GM19452 (cell line): ENCODE data around the gene PSMD13.
A peak's percentile ranks its signal among the peaks of the same experiment; 100 is the strongest.

Source experiments
- ATAC-seq: cut with Tn5 transposase; IDR thresholded peaks from one replicate; pipeline ENCODE4 v1.9.1; 2021; ENCODE audit not compliant: unreplicated experiment

PSMD13 gene

DNA sequence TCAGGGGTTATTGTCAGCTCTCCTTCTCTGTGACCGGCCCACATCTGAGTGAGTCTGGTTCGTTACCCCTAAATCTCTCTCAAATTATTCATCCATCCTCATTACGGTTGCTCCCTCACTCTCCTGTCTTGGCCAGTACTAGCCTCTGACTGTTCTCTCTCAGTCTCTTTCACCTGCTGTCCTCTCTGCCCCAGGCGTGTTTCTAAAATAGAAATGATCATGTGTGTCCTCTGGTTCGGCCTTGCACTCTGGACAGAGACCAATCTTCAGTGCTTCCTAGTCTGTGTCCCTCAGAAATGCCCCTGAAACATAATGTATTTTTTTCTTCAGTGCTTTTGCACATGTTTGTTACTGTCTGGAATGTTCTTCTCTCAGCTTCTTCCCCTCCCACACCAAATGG, 4.9 kb downstream of the PSMD13 start:
- ATAC-seq: no peak

DNA sequence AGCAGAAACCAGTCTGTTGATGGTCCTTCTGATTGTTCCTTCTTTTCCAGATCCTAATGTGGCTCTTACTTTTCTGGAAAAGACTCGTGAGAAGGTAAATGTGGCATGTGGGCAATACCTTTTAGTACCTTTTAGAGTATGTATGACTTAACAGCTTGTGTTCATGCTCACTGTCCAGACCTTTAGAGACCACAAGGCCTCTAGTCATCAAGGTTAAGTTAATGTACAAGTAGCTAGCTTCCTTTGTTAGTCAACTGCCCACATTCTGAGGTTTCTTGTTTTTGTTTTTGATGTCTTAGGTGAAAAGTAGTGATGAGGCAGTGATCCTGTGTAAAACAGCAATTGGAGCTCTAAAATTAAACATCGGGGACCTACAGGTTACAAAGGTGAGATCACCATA, 7.6 kb downstream of the PSMD13 start:
- no peak for ATAC-seq

DNA sequence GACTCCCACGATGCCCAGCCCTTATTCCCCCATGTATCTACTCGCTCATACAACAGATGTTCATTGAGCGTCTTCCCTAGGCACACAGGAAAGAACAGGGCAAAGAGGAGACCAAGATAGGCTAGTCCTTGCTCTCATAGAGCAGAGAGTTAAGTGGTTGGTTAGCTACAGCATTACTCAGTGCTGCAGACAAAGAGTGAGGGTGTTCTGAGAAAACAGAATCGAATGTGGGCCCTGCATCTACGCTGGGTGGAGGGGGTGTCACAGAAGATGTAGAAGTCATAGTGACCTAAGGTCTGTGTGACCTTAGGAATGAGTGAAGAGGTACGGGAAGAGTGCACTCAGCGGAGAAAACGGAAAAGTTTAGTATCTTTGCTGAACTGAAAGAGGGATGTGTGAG, 12.3 kb downstream of the PSMD13 start:
- ATAC-seq: no peak

DNA sequence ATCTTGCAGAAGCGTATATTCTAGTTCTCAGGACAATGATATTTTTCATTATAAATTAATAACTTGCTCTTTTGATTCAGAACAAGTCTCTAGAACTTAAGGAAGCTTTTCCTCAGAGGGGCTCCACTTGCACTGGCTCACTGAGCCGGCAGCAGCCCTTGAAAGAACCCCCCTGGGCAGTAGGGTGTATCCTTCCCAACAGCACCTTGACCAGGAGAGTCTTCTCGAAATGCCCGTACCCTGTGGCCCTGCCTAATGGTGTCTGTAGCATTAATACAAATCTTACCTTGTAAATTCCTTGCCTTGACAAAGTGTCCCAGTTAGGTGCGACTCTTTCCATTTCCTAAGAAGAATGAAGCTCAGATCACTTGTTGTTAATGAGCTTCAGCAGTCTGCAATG, 13.5 kb downstream of the PSMD13 start:
- no peak for ATAC-seq

DNA sequence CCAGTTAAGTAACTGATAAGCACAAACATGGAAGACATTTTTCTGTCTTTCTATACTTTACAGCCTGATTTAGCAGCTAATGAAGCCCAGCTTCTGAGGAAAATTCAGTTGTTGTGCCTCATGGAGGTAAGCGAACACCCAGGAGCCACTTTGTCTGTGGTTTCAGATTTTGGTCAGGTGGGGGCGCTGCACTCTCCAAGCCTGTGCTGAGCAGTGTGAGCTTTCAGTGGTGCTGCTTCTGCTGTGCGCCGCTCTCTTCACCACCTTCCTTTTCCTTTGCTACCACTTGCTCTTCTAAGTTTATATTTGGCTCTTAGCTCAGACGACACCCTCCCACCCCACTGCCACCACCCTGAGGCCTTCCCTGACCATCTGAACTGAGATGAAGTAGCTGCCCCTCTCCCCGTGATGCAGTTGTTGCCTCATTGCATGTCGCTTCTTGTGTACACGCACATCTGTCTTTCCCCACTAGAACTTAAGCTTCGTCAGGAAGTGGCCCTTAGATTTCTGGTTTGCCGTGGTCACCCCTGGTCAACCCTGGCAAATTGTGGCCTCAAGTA, 14.0 kb downstream of the PSMD13 start:
- no peak for ATAC-seq

DNA sequence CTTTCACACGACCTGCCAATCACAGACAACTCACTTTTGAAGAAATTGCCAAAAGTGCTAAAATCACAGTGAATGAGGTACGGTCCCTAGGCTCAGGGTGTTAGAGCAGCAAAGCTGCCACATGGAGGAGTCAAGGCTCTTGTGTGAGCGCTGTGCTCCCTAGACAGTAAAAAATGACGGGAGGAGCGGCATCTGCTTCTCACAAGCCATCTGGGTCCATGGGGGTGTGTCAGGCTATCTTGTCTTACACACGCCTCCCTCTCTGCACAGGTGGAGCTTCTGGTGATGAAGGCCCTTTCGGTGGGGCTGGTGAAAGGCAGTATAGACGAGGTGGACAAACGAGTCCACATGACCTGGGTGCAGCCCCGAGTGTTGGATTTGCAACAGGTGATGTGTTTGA, 14.8 kb downstream of the PSMD13 start:
- ATAC-seq: no peak

DNA sequence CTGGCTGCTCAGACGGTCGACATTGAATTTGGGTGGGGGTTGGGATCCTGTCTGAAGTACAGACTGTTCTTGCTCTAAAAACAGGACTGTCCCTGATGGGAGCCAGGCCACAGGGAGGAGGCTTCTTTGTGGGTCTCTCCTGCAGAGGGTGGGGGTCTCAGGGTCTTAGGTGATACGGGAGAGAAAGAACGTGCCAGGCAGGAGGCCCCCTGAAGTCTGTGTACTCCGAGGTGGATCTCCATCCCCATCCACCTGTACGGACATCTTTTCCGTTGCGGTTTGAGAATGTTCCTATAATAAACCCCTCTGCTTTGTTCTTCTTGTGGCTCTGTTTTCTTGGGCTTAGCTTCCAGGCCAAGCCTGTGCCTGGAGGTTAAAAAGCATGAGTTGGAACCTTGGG, 15.9 kb downstream of the PSMD13 start:
- no peak for ATAC-seq

DNA sequence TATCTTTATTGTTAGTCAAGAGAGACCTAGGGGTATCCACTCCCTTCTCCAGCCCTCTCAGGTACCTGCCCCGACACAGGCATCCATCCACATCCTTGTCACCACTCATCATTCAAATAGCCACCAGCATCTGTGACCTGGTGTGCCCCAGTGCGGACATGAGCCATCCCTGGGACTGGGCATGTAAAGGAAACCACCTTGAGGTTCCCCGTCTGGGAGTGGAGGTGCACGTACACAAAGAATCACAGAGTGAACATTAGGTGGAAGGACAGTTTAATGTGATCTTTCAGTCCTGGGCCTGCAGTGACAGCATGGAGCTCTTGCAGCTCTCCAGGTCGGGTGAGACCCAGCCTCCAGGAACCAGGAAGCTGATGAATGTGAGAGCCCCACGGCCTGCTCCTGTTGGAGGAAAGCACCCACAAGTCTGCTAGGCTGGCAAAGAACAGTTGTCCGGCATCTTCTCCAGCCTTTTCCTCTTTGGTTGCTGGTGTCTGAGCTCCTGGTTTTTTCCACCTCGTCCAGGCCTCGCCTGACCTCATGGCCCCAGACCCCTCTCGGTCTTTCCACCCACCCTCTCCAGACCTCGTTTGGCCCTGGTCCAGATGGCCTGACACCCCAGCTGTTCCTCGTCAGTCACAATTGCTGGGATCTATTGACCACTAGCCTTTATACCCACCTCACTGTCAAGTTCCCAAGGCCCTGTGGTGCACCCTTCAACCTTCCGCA, 16.5 kb downstream of the PSMD13 start:
- ATAC-seq: no peak

DNA sequence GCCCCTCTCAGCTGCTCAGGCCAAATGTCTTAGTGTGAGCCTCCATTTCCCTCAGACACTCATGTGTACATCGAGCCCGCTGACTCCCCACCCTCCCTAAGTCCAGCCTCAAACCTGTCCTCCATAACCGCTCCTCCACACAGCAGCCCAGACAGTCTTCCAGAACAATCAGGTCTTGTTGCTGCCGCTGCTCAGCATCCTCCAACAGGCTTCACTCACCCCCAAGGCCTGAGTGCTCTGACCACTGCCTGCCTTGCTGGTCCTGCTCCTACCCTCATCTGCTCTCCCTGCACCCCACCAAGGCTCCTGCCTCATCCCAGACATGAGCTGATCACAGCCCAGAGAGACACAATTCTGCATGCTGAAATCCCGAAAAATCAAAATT, 17.1 kb downstream of the PSMD13 start:
- ATAC-seq: no peak

DNA sequence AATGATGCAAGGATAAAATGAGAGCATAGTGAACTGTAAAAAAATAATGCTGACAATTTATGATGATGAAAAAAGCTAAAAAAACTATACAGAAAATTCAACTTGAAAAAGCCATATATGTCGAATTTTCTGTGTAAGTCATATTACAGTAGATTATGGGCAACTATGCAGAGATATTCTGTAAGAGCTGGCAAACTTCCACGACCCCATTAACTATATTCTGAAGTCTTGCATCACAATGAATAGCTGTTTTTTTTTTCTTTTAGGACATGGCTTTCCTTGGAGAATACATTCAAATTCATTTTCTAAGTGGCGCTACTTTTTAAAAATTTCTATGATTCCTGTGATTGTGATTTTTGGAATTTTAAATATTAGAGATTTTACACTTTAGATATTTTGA, 18.4 kb downstream of the PSMD13 start:
- ATAC-seq: no peak

DNA sequence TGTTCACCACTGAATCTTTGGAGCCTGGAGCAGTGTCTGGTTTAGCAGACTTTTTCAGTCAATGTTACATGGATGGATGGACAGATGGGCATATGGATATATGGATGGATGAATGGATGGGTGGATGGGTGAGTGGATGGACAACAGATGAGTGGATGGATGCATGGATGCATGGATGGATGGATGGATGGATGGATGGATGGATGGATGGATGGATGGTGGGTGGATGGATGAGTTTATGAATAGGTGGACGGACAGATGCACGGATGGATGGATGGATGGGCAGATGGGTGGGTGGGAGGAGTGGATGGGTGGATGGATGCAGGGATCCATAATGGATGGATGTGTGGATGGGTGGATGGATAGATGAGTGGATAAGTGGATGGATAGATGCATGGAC, 19.0 kb downstream of the PSMD13 start:
- ATAC-seq: no peak

DNA sequence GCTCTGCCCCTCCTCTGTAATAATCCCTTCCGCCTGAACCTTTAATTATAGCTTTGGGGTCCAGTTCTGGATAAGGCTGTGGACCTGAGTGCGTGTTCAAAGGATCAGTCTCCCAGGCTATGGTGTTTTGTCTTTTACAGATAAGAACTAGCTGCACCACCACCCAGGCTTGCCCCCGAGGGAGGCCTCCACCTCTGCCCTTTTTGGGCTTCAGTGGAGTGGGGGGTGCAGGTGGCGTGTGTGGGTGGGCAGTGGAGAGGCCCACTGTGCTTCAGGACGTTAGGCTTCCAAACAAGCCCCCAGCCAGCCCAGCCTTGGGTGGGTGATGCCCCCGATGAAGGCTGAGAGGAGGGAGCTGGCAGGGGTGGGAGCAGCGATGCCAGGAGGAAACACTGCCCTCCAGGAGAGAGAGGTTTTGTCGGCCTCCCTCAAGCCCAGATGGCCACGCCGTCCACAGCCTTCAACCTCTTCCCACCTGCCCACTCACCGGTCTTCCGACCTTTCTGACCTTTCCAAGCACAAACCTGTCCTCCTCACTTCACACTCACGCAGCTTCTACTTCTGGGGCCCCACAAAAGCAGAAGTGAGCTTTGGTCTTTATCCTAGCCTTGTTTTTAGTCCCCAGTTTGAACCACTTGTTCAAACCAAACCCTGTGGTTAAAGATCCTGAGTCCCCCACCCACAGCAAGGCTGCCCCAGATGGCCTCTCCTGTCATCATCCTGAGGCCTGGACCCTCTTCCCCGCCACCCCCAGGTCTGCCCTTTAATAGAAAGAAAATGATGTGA, 20.4 kb downstream of the PSMD13 start:
- no peak for ATAC-seq

DNA sequence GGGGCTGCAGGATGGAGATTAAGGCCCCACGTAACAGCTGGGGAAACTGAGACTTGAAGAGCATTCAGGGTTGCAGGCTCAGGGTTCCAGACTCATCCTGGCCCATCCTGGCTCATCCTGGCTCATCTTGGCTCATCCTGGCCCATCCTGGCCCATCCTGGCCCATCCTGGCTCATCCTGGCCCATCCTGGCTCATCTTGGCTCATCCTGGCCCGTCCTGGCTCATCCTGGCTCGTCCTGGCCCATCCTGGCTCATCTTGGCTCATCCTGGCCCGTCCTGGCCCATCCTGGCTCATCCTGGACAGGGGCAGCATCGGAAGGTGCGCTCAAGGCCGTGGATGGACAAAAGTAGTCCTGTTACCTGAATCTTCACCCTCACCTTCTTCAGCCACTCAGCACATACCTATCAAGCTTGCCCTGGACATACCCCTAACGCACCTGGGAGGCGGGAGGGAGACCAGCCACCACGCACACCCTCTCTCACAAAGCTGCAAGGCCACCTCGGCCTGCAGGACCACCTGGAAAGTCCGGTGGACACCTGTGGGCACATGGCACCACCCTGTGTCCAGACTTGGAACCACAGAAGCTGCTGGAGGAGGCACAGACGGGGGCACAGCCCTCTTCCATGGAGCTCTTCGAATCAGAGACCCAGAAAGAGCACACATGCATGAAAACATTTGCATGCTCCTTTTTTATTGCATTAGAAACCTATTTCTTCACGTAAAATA, 21.2 kb downstream of the PSMD13 start:
- no peak for ATAC-seq

DNA sequence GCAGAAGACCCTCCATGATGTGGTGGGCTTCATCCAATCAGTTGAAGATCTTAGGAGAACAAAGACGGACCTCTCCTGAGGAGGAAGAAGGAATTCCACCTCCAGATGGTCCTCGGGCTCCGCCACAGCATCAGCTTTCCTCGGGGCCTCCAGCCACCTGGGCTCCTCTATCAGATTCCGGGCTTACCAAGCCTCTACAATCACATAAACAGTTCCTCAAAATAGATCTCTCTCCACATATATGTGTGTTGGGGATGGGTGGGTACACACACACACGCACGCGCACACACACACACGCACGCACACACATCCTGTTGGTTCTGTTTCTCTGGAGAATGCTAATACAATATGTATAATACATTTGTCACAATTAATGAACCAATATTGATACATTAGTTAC, 22.6 kb downstream of the PSMD13 start:
- ATAC-seq: no peak

DNA sequence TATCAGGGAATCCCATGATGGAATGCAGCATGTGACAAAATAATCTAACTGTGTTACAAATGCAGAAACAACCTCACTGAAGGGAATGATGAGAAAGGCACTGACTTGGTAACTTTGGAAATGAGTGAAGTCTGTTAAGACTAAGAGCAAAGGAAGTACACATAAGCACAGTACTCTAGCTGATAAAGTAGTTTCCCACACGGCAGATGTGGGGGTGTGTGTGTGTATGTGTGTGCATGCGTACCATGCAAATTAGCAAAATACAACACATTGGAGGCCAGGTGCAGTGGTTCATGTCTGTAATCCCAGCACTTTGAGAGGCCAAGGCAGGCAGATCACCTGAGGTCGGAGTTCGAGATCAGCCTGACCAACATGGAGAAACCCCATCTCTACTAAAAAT, 24.8 kb downstream of the PSMD13 start:
- ATAC-seq: no peak

DNA sequence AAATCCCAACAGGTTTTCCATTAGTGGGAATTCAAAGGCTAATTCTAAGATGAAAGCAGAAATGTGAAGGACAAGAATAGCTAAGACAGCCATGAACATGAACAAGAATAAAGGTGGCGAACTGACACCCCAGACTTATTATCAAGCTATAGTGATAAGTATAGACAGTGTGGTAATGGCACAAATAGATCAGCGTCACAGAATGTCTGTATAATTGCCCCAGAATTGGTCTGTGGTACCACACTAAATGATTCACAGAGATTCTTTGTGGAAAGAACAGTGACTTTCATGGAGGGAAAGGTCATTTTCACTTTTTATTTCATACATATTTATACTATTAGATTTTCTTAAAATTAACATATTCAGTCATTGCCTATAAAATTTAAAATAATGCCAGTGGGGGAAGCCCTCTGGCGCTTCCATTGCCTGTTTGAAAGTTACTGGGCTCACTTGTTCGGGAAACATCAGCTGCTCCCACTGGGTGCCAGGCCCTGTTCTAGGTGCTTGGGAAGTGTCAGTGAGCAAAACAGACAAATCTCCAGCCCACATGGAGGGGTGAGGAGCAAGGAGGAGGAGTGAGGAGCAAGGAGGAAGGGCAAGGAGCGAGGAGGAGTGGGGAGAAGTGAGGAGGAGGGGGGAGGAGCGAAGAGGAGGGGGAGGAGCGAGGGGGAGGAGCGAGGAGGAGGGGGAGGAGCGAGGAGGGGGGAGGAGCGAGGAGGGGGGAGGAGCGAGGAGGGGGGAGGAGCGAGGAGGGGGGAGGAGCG, 30.1 kb downstream of the PSMD13 start:
- no peak for ATAC-seq

DNA sequence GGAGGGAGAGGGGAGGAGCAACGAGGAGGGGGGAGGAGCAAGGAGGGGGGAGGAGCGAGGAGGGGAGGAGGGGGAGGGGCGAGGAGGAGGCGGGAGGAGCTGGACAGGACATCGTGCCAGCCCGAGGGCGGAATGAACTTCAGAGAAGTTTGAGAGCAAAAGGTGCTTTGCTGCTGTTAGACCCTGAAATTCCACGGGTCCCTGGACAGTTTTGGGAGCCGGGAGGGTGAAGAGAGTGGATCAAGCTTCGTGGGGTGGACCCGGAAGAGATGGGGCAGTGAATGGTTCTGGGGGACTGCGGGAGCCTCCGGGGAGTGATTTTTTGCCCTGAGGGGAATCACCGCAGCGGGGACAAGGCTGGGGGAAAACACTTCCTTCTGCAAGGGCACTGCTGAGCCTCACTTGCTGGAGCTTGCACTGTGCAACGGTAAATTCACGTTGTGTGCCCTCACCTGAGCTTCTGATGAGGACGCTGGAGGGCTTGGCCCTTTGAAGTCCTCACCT, 30.8 kb downstream of the PSMD13 start:
- ATAC-seq: no peak

DNA sequence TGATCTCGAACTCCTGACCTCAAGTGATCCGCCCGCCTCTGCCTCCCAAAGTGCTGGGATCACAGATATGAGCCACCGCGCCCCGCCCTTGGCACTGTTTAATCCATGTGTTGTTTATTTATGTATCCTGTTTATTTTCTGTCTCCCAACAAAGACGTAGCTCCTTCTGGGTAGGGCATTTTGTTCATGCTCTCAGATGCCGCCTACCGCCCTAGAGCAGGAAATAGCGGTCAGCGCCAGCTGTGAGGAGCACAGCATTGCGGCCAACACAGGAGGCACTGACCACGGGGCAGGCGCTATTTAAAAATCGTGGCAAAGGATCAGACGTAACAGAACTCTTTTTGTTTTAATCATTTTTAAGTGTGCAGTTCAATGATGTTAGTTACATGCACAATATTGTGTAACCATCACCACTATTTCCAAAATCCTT, 32.0 kb downstream of the PSMD13 start:
- ATAC-seq: peak; percentile 46

DNA sequence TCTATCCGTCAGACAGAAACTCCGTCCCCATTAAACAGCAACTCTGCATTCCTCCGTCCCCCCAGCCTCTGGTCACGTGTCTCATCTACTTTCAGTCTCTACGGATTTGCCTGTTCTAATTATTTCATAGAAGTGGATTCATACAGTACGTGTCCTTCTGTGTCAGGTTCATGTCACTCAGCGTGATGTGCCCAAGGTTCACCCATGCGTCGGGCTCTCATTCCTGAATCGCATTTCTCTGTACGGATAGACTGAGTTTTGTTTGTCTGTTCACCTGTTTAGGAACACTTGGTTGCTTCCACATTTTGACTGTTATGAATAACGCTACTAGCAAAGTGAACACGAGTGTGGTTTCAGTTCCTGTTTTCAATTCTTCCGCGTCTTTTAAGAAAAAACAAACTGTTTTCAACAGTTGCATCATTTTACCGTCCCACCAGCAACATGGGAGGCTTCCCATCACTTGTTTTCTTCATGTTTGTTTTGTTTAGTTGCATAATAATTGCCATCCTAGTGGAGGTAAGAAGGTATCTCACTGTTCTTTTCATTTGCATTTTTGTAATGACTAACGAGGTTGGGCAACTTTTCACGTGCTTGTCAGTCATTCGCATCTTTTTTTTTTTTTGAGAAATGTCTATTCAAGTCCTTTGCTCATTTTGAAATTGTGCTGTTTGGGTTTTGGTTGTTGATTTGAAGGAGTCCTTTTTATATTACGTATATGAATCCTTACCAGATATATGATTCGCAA, 32.5 kb downstream of the PSMD13 start:
- ATAC-seq: peak; percentile 71
